Hepatocyte (in vitro differentiated cells): ENCODE data around the gene BCAS4.

Experiments
- EZH2phosphoT487 ChIP-seq: fragments of 200-600 bp; sonication (generic); IDR thresholded peaks from one replicate; pipeline ENCODE4 v1.6.1; 2018; ENCODE audit warnings: antibody characterized with exemption, mild to moderate bottlenecking, low read depth, moderate library complexity; ENCODE audit not compliant: unreplicated experiment, severe bottlenecking
- TF ChIP-seq, protein P1 (sequence below): fragments of 200-600 bp; sonication (generic); IDR thresholded peaks from 2 replicates; pipeline ENCODE4 v1.5.1; 2016; ENCODE audit warnings: antibody characterized with exemption, mild to moderate bottlenecking; ENCODE audit not compliant: poor library complexity

DNA sequence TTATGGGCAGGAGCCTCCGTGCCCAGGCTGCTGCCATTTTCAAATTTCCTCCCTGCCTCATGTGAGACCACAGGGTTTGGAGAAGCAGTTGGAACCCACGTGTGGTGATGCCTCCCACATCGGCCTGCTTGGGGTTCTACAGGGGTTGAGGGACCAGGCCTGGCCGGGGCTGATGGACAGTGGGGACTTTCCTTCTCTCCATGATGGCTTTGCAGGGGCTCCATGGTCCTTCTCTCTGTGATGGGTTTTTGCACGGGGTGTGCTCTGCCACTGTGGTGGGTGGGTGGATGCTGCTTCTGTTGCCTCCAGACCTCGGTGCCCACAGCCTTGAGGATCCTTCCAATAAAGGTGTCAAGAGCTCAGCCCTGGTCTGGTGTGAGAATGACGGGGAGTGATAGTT is 82.0 kb downstream of the BCAS4 start:
- TF ChIP-seq, protein P1, sequence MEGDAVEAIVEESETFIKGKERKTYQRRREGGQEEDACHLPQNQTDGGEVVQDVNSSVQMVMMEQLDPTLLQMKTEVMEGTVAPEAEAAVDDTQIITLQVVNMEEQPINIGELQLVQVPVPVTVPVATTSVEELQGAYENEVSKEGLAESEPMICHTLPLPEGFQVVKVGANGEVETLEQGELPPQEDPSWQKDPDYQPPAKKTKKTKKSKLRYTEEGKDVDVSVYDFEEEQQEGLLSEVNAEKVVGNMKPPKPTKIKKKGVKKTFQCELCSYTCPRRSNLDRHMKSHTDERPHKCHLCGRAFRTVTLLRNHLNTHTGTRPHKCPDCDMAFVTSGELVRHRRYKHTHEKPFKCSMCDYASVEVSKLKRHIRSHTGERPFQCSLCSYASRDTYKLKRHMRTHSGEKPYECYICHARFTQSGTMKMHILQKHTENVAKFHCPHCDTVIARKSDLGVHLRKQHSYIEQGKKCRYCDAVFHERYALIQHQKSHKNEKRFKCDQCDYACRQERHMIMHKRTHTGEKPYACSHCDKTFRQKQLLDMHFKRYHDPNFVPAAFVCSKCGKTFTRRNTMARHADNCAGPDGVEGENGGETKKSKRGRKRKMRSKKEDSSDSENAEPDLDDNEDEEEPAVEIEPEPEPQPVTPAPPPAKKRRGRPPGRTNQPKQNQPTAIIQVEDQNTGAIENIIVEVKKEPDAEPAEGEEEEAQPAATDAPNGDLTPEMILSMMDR = no peak
- TF ChIP-seq EZH2phosphoT487 = no peak
